A549 treated with CpdA at 1 μM for 4 hours (cell line): ENCODE measurements around the gene AP2B1. TPM values are rescaled to one million over a fixed set of nuclear protein-coding genes. Genes with fewer than 3 reads are reported as not detected.

Experiments used
- total RNA-seq: library from RNA; stranded (reverse); fragments of 200-300 nt; extraction: Qiagen RNA extraction; gene quantifications from 5 replicates; pipeline ENCODE4 v1.2.3, GENCODE V29; 2022; ENCODE audit warnings: low read depth

AP2B1 gene
- total RNA-seq = 127 to 153 TPM (median 143 TPM) in 5 replicates

GRCh38 chr17:35587074-35587961 lies at the start of gene AP2B1:
TSS of gene AP2B1 (plus strand) at chr17:35587322. CDS start at chr17:35594031, 6,709 bp downstream.

GRCh38 chr17:35537601-35538141 lies 49.5 kb upstream of the AP2B1 start, which contains the start of gene SLFN12L:
TSS of gene SLFN12L (minus strand) at chr17:35537678. CDS start at chr17:35522364, 15,314 bp downstream.

GRCh38 chr17:35560703-35561102 lies 26.4 kb upstream of the AP2B1 start, which contains the start of gene SLFN14:
TSS of gene SLFN14 (minus strand) at chr17:35560819. CDS start at chr17:35558062, 2,757 bp downstream.

GRCh38 chr17:35578197-35578928 lies 8.8 kb upstream of the AP2B1 start, which contains the start of gene PEX12:
TSS of gene PEX12 (minus strand) at chr17:35578571. CDS start at chr17:35578021, 550 bp downstream.

GRCh38 chr17:35731239-35731916 lies 144.3 kb downstream of the AP2B1 start, which contains the start of gene RASL10B:
TSS of gene RASL10B (plus strand) at chr17:35731639. CDS start at chr17:35735185, 3,546 bp downstream.

GRCh38 chr17:35752945-35753764 lies 166.0 kb downstream of the AP2B1 start, which contains the start of gene GAS2L2:
TSS of gene GAS2L2 (minus strand) at chr17:35753239. CDS start at chr17:35752850, 389 bp downstream.

GRCh38 chr17:35760587-35760986 lies 173.5 kb downstream of the AP2B1 start, which contains the start of gene C17orf50:
TSS of gene C17orf50 (plus strand) at chr17:35760887. CDS start at chr17:35760942, 55 bp downstream.

Other genes starting within 250 kb of the AP2B1 start
- gene SLFN11, start 213.7 kb upstream of the AP2B1 start, total RNA-seq = 6.1 to 8.1 TPM (median 7.4 TPM) in 5 replicates
- 0.08 TPM in 1 of 5 replicates, not detected in the others for gene SLFN12, start 154.8 kb upstream of the AP2B1 start, total RNA-seq
- 3.3 to 6.7 TPM (median 4.6 TPM) in 5 replicates for gene SLFN13, start 138.6 kb upstream of the AP2B1 start, total RNA-seq
- 0.02 to 0.26 TPM in 2 of 5 replicates, not detected in the others for gene SLFN12L, start 49.6 kb upstream of the AP2B1 start, total RNA-seq
- not detected in 5 replicates for gene SLFN14, start 26.5 kb upstream of the AP2B1 start, total RNA-seq
- 7.0 to 8.8 TPM (median 7.4 TPM) in 5 replicates for gene PEX12, start 8.8 kb upstream of the AP2B1 start, total RNA-seq
- 0.05 to 0.15 TPM (median 0.10 TPM) in 5 replicates for gene RASL10B, start 144.3 kb downstream of the AP2B1 start, total RNA-seq
- 0.09 to 0.21 TPM (median 0.12 TPM) in 4 of 5 replicates, not detected in the other for gene GAS2L2, start 165.9 kb downstream of the AP2B1 start, total RNA-seq
- 0.23 to 0.42 TPM (median 0.30 TPM) in 5 replicates for gene C17orf50, start 173.6 kb downstream of the AP2B1 start, total RNA-seq
- 3.6 to 7.7 TPM (median 6.0 TPM) in 5 replicates for gene MMP28, start 208.3 kb downstream of the AP2B1 start, total RNA-seq
- gene TAF15, start 222.2 kb downstream of the AP2B1 start, total RNA-seq = 209 to 237 TPM (median 216 TPM) in 5 replicates